ENCODE data around the gene SALL4. TPM values are rescaled to one million over a fixed set of nuclear protein-coding genes. Genes with fewer than 3 reads are reported as not detected.
"Not testable (repeated sequence)": the region's sequence is repeated elsewhere in the genome, so short reads cannot be mapped to it uniquely, and the experiment has no call there.

The SALL4 gene
- total RNA-seq, 6 donors from 2014 or later = 0.51 to 0.69 (median 0.52) TPM; not detected in 3

DNA sequence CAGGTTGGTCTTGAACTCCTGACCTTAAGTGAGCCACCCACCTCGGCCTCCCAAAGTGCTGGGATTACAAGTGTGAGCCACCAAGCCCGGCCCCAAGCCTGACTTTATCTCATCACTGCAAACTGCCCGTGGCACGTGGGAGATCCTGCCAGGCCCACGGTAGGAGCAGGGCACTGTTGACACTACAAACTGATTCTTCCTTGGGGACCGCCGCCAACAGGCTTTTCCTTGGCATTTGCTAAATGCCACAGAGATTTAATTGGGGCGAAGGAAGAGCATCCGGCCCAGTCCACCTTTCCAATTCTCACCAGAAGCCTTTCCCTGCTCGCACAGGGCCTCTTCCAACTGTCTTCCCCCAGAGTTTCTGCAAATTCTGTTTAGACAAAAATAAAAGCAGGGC, 45.1 kb downstream of the SALL4 start:
- H3K27ac ChIP-seq = no peak overlapping the region
- TF ChIP-seq POLR2A (IDR thresholded peaks at IDR 0.05) (no peak), POLR2AphosphoS5 (IDR thresholded peaks at IDR 0.05) (no peak), EP300 (IDR thresholded peaks at IDR 0.05) (no peak)
- no peak for ATAC-seq (ENCODE audit: low FRiP score in 2 of 2)
- WGBS, 2 donors = 77 to 84% methylated on average over 8 to 10 of the region's 10 CpGs
- peaks cover 0 to 8% (median 3%) of the 10 kb centered on the region in 4 donors for H3K4me1 ChIP-seq
- no peaks in the 10 kb centered on the region for H3K36me3 ChIP-seq
- no peaks in the 10 kb centered on the region for H3K27me3 ChIP-seq
- DNase-seq = no peak
- H3K4me3 ChIP-seq = no peak overlapping the region
- no peaks in the 10 kb centered on the region for H3K9me3 ChIP-seq

DNA sequence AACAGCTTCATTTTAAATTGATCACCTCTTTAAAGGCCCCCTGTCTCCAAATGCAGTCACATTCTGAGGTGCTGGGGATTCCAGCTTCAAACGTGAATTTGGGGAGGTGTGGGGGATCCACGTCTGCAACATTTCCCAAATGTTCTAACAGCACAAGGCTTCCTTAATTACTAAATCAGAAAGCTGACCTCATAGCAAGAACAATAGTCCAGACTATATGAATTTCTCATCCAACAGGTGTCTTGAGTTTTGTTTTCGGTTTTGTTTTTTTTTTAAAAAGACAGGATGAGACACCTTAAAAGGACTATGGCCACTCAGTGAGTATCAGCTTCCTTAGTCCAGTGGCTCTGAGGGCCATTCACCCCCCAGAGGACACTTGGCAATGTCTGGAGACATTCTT, 45.7 kb downstream of the SALL4 start:
- no peaks in the 10 kb centered on the region for H3K27me3 ChIP-seq
- no peak for TF ChIP-seq EP300 (IDR thresholded peaks at IDR 0.05)
- DNase-seq (no peak), ATAC-seq (ENCODE audit: low FRiP score in 2 of 2) (no peak)
- H3K36me3 ChIP-seq = no peaks in the 10 kb centered on the region
- WGBS, 2 donors = 77 to 82% methylated on average over 3 of the region's 3 CpGs
- no peak overlapping the region for H3K4me3 ChIP-seq
- H3K27ac ChIP-seq = no peak overlapping the region
- H3K4me1 ChIP-seq = peaks cover 0 to 10% (median 4%) of the 10 kb centered on the region in 4 donors
- H3K9me3 ChIP-seq = no peaks in the 10 kb centered on the region

GRCh38 chr20:51753220-51753619, 49.1 kb downstream of the SALL4 start:
- not testable (repeated sequence) for H3K27ac ChIP-seq; ATAC-seq (ENCODE audit: low FRiP score in 2 of 2); H3K9me3 ChIP-seq; DNase-seq; H3K4me3 ChIP-seq; H3K36me3 ChIP-seq; H3K27me3 ChIP-seq
- WGBS, 2 donors = 92 to 93% methylated on average over 8 of the region's 8 CpGs
- peaks cover 4 to 20% (median 12%) of the 10 kb centered on the region in 4 donors for H3K4me1 ChIP-seq

DNA sequence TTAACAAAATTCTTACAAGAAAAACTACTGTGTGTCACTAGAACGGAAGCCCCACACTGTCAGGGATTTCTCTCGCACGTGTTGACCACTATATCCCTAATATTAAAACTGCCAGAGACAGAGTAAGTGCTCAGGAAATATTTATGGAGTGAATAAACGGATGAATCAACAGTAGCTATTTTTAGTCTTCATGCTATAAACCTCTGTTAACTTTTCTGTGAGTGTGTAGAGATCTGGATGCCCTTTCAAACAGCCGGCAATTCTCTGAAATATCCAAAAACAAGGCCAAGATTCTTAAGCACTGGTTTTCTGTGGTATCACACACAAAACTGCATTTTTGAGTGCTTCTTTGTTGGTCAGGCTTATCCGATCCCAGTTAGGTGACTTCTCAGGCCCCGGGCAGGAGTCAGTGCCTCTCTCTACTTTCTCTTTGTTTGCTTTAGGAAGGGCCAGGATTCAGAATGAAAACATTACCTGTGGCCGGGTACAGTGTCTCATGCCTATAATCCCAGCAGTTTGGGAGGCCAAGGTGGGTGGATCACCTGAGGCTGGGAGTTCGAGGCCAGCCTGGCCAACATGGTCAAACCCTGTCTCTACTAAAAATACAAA, 49.9 kb downstream of the SALL4 start:
- Histone ChIP-seq H3K4me1 (peaks cover 4 to 20% (median 12%) of the 10 kb centered on the region in 4 donors), H3K27me3 (no peaks in the 10 kb centered on the region), H3K4me3 (no peak overlapping the region), H3K27ac (peak overlapping the region; percentile 30 to 69 (median 48)), H3K36me3 (no peaks in the 10 kb centered on the region), H3K9me3 (no peaks in the 10 kb centered on the region)
- no peak for TF ChIP-seq EP300 (IDR thresholded peaks at IDR 0.05)
- no peak for TF ChIP-seq CTCF (IDR thresholded peaks at IDR 0.05)
- TF ChIP-seq POLR2AphosphoS5 (IDR thresholded peaks at IDR 0.05) = no peak
- no peak for TF ChIP-seq POLR2A (IDR thresholded peaks at IDR 0.05)
- DNase-seq (no peak), ATAC-seq (ENCODE audit: low FRiP score in 2 of 2) (peak in 1 of 2 donors; percentile 35)
- WGBS, 2 donors = 39 to 44% methylated on average over 9 of the region's 9 CpGs

DNA sequence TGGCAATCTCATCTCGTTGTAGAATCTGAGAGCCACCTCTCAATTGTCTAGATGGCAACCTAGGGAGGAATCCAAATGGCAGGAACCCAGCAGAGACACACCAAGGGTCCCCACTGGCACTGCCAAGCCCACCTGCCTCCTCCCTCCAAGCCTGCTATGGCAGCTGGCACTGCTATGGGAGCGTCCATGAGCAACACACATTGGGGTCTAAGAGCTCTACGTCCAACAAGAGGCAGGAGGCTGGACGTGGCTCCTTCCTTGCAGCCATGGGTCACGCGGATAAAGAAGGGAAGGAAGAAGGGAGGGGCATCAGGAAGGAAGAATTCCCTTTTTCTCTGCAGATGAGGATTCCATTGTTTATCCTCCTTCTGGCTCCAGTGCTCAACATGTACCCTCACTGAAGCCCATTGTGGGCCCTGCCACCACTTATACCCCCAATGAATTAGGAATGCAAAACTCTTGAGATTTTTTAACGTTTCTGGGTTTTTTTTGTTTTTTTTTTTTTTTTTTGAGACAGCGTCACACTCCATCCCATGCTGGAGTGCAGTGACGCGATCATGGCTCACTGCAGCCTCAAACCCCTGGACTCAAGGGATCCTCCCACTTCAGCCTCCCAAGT, 51.4 kb downstream of the SALL4 start:
- 86 to 89% methylated on average over 7 to 10 of the region's 10 CpGs for WGBS, 2 donors
- H3K4me3 ChIP-seq = no peak overlapping the region
- ATAC-seq (ENCODE audit: low FRiP score in 2 of 2) (peak in 1 of 2 donors; percentile 10), DNase-seq (no peak)
- H3K27ac ChIP-seq = peak overlapping the region in 1 of 4 donors; percentile 52
- TF ChIP-seq POLR2A (IDR thresholded peaks at IDR 0.05) (no peak), POLR2AphosphoS5 (IDR thresholded peaks at IDR 0.05) (no peak), CTCF (IDR thresholded peaks at IDR 0.05) (no peak), EP300 (IDR thresholded peaks at IDR 0.05) (no peak)
- no peaks in the 10 kb centered on the region for H3K36me3 ChIP-seq
- H3K27me3 ChIP-seq = no peaks in the 10 kb centered on the region
- H3K4me1 ChIP-seq = peaks cover 4 to 20% (median 12%) of the 10 kb centered on the region in 4 donors
- H3K9me3 ChIP-seq = no peaks in the 10 kb centered on the region

DNA sequence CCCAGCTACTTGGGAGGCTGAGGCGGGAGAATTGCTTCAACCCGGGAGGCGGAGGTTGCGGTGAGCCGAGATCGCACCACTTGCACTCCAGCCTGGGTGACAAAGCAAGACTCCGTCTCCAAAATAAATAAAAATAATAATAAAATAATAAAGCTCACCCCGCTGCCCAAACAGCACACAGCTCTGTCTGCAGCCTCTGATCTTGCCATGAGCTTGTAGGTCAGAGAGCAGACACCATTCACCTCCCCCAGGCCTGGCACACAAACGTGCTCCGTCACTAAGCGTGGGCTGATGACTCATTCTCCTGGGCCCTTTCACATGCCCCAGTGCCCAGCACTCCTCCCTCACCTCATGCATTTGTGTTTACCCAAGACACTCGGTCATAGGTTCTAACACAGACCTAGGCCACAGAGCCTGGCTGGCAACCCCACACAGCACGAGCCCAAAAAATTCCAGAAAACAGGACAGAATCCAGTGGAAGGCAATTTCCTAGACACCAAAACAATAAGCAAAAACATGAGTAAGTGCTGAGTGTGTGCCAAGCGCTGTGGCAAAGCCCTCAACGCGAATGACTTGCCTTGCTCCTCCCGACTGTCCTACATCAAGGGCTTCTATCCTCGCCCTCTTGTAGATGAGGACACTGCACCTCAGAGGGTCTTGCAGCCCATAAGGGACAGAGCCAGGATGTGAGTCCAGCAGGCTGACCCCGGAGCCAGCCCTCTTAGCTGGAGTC, 52.1 kb downstream of the SALL4 start:
- peaks cover 4 to 20% (median 12%) of the 10 kb centered on the region in 4 donors for H3K4me1 ChIP-seq
- no peaks in the 10 kb centered on the region for H3K9me3 ChIP-seq
- no peak for TF ChIP-seq POLR2A (IDR thresholded peaks at IDR 0.05)
- TF ChIP-seq EP300 (IDR thresholded peaks at IDR 0.05) = peak in 1 of 4 donors; percentile 67
- peak in 1 of 2 donors; percentile 58 for TF ChIP-seq POLR2AphosphoS5 (IDR thresholded peaks at IDR 0.05)
- no peak overlapping the region for H3K4me3 ChIP-seq
- H3K36me3 ChIP-seq = no peaks in the 10 kb centered on the region
- peak overlapping the region in 1 of 4 donors; percentile 52 for H3K27ac ChIP-seq
- no peaks in the 10 kb centered on the region for H3K27me3 ChIP-seq
- DNase-seq (peak in 1 of 2 donors; percentile 80), ATAC-seq (ENCODE audit: low FRiP score in 2 of 2) (peak; percentile 86 to 87)
- WGBS, 2 donors = 69 to 81% methylated on average over 15 to 19 of the region's 19 CpGs

All from upper lobe of left lung (tissue), 6 donors.